Erythroblast (primary cell): ENCODE data around the gene ARID4B.

ENCODE experiments used
- GATA1 ChIP-seq: IDR thresholded peaks from 2 replicates; pipeline ENCODE4 v1.6.1; 2011; ENCODE audit warnings: low read depth, mild to moderate bottlenecking, control low read depth, low read length, moderate library complexity
- POLR2A ChIP-seq: IDR thresholded peaks from 2 replicates; pipeline ENCODE4 v1.6.1; 2011; ENCODE audit warnings: mild to moderate bottlenecking, low read length

DNA sequence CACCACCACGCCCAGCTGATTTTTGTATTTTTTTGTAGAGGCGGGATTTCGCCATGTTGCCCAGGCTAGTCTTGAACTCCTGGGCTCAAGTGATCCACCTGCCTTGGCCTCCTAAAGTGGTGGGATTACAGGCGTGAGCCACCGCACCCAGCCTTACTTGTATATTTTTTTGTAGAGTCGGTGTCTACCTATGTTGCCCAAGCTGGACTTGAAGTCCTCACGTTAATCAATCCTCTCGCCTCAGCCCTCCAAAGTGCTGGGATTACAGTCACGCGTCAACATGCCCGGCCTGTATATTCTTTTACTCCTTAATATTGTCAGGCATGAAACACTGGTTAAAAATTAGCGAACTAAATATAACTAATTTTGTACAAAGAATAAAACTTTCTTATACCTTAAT, 193.8 kb downstream of the ARID4B start:
- no peak for TF ChIP-seq POLR2A
- TF ChIP-seq GATA1 = no peak
